Endothelial cell of umbilical vein (primary cell): ENCODE results near the gene TAOK1.

ENCODE experiments used
- JUN ChIP-seq: IDR thresholded peaks from 2 replicates; pipeline ENCODE4 v1.6.1; 2011; ENCODE audit warnings: borderline replicate concordance, low read depth; ENCODE audit not compliant: insufficient read length, insufficient read depth
- POLR2AphosphoS5 ChIP-seq: IDR thresholded peaks from 2 replicates; pipeline ENCODE4 v1.6.1; 2012; ENCODE audit warnings: low read depth, mild to moderate bottlenecking, control low read depth, low read length, moderate library complexity; ENCODE audit not compliant: insufficient read depth
- TF ChIP-seq, protein P1 (sequence below): IDR thresholded peaks from 2 replicates; pipeline ENCODE4 v1.6.1; 2011; ENCODE audit not compliant: insufficient read depth, insufficient read length
- TF ChIP-seq, protein P2 (sequence below), 2 donors: IDR thresholded peaks; 1 replicate in 1 of 2; 2 replicates in 1 of 2; pipeline ENCODE4 v1.5.1; 2011; ENCODE audit warnings: low read length in 2 of 2, mild to moderate bottlenecking in 2 of 2, moderate library complexity in 2 of 2, control low read depth in 1 of 2, inconsistent platforms in 1 of 2, low read depth in 1 of 2; ENCODE audit not compliant: insufficient read depth in 1 of 2; ENCODE audit errors: extremely low read depth in 1 of 2

GRCh38 chr17:29434550-29434949, 44.4 kb downstream of the TAOK1 start:
- TF ChIP-seq POLR2AphosphoS5 (no peak), JUN (no peak)
- TF ChIP-seq, protein P1, sequence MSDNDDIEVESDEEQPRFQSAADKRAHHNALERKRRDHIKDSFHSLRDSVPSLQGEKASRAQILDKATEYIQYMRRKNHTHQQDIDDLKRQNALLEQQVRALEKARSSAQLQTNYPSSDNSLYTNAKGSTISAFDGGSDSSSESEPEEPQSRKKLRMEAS = no peak
- TF ChIP-seq, protein P2, sequence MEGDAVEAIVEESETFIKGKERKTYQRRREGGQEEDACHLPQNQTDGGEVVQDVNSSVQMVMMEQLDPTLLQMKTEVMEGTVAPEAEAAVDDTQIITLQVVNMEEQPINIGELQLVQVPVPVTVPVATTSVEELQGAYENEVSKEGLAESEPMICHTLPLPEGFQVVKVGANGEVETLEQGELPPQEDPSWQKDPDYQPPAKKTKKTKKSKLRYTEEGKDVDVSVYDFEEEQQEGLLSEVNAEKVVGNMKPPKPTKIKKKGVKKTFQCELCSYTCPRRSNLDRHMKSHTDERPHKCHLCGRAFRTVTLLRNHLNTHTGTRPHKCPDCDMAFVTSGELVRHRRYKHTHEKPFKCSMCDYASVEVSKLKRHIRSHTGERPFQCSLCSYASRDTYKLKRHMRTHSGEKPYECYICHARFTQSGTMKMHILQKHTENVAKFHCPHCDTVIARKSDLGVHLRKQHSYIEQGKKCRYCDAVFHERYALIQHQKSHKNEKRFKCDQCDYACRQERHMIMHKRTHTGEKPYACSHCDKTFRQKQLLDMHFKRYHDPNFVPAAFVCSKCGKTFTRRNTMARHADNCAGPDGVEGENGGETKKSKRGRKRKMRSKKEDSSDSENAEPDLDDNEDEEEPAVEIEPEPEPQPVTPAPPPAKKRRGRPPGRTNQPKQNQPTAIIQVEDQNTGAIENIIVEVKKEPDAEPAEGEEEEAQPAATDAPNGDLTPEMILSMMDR (IDR thresholded peaks at IDR 0.05; ENCODE audit: extremely low read depth in 1 of 2, insufficient read depth in 1 of 2, low read depth in 1 of 2, low read length in 2 of 2) = no peak
